Measurements from ENCODE around the gene NUMB.
"Not testable (repeated sequence)": the region's sequence is repeated elsewhere in the genome, so short reads cannot be mapped to it uniquely, and the experiment has no call there.

Gene NUMB

DNA sequence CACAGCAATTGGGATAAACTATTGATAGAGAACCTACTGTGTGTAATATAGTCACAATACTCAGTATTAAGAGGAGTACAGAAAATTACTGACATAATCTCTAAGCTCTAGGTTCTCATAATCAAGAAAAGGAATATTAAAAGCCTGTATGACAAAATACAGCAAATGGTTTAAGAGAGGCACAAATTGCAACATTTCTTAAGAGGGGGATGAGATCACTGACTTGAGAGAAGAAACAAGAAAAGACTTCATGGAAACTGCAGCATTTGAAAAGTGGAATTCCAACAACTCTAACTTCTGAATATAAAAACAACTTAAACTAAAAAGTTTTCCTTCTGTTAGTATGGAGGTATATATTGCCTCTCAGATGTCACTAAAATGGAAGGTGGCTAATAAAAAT lies 89.7 kb downstream of the NUMB start:
- no peak overlapping the region for H3K4me3 ChIP-seq
- TF ChIP-seq, protein P1, sequence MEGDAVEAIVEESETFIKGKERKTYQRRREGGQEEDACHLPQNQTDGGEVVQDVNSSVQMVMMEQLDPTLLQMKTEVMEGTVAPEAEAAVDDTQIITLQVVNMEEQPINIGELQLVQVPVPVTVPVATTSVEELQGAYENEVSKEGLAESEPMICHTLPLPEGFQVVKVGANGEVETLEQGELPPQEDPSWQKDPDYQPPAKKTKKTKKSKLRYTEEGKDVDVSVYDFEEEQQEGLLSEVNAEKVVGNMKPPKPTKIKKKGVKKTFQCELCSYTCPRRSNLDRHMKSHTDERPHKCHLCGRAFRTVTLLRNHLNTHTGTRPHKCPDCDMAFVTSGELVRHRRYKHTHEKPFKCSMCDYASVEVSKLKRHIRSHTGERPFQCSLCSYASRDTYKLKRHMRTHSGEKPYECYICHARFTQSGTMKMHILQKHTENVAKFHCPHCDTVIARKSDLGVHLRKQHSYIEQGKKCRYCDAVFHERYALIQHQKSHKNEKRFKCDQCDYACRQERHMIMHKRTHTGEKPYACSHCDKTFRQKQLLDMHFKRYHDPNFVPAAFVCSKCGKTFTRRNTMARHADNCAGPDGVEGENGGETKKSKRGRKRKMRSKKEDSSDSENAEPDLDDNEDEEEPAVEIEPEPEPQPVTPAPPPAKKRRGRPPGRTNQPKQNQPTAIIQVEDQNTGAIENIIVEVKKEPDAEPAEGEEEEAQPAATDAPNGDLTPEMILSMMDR (IDR thresholded peaks at IDR 0.05): no peak
- DNase-seq (ENCODE audit: low spot score): no peak
- no peak overlapping the region for H3K27ac ChIP-seq

DNA sequence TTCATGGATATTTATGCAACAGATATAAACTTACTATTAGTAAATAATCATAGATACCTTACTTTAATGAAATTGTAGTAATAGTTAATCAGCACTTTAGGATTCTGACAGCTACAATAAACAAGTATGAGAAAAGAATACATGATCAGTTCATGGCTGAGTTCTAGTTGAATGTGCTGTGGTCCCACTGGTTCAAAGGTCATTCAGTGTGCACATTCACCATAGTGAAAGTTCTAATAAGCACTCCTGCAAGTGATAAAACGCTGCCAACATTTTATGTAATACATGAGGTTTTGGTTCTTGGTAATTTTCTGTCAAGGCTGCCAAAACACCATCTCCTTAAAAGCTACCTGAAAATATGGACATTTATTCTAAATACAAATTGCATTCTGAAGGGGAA lies 92.6 kb downstream of the NUMB start:
- no peak overlapping the region for H3K27ac ChIP-seq
- TF ChIP-seq, protein P1 (IDR thresholded peaks at IDR 0.05): no peak
- DNase-seq (ENCODE audit: low spot score): no peak
- no peak overlapping the region for H3K4me3 ChIP-seq

DNA sequence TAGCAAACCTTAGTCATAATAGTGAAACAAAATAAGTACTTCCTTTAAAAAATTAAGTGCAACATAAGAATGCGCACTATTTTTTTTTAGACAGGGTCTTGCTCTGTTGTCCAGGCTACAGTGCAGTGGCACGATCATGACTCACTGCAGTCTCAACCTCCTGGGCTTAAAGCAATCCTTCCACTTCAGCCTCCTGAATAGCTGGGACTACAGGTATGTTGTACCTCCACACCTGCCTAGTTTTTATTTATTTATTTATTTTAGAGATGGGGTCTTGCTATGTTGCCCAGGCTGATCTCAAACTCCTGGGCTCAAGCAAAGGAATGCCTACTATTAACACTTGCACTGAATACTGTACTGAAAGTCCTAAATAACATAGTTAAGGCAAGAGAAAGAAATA lies 93.8 kb downstream of the NUMB start:
- TF ChIP-seq, protein P1 (IDR thresholded peaks at IDR 0.05): no peak
- DNase-seq (ENCODE audit: low spot score): no peak
- H3K4me3 ChIP-seq: no peak overlapping the region
- no peak overlapping the region for H3K27ac ChIP-seq

DNA sequence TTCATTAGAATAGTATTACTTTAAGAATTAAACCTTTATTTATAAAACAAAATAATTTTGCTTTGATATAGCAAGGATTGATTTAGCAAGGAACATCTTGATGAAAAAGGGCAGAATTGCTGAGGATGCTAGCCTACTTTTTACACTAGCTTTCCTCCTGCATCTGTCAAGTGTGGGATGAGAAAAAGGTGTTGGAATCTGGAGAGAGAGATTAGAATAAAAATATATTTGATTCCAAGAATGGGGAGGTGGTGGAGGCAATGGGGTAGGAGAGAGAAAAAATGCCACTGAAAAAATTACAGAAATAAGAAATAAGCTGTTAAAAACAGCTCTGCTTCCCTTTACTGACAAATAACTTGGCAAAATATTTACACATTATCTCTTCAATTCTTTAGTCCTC lies 98.9 kb downstream of the NUMB start:
- TF ChIP-seq, protein P1 (IDR thresholded peaks at IDR 0.05): no peak
- H3K4me3 ChIP-seq: no peak overlapping the region
- no peak overlapping the region for H3K27ac ChIP-seq
- no peak for DNase-seq (ENCODE audit: low spot score)

DNA sequence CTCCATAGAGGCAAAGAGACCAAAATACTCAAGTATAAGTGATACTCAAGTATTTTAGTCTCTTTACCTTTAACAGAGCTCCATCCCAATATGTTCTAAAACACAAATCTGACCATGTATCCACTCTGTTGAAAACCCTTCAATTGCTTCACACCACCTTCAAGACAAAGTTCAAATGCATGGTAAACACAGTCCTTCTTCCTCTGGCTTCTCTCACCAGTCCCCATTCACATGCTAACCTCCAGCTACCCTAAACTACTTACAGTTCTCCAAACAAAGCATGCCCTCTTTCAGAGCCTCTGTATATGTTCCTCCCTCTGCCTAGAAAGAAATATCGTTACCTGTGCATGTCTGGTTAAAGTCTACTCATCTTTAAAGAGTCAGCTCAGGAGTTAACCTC lies 100.2 kb downstream of the NUMB start:
- Histone ChIP-seq H3K27ac (no peak overlapping the region), H3K4me3 (no peak overlapping the region)
- TF ChIP-seq, protein P1 (IDR thresholded peaks at IDR 0.05): no peak
- DNase-seq (ENCODE audit: low spot score): no peak

DNA sequence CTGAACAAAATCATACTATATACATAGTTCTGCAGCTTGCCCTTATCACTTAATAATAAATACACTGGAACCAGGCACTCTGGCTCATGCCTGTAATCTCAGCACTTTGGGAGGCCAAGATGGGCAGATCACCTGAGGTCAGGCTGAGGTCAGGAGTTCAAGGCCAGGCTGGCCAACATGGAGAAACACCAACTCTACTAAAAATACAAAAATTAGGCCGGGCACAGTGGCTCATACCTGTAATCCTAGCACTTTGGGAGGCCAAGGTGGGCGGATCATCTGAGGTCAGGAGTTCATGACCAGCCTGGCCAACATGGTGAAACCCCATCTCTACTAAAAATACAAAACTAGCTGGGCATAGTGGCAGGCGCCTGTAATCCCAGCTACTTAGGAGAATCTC lies 109.3 kb downstream of the NUMB start:
- not testable (repeated sequence) for DNase-seq (ENCODE audit: low spot score); H3K4me3 ChIP-seq; H3K27ac ChIP-seq

DNA sequence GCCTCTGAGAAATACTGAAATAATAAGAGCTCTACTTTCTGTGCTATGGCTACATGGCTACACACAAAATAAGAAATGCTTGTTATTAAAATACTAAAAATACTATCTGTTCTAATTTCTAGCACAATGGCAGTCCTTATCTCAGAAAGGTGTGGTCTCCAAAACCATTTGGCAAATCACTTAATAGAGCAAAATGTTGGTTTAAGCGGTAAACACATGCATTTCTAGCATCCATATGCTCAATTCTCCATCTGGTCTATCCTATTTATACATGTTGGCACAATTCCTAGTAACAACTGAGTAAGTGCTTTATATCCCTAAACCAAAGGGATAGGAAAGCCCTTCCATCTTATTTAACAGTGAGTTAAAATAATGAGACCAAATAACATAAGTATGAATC lies 114.0 kb downstream of the NUMB start:
- TF ChIP-seq, protein P1 (IDR thresholded peaks at IDR 0.05): no peak
- DNase-seq (ENCODE audit: low spot score): no peak
- no peak overlapping the region for H3K27ac ChIP-seq

DNA sequence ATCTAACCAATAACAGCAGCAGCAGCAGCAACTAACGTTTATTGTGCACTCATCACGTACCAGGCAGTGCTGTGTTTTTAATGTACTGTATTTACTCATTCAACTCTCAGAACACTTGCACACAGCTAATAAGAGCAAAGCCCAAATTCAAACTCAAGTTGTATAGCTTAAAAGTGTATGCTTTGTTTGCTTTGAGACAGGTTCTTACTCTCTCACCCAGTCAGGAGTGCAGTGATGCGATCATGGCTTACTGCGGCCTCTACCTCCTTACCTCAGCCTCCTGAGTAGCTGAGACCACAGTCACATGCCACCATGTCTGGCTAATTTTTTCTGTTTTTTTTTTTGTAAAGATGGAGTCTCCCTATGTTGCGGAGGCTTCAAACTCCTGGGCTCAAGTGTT lies 115.7 kb downstream of the NUMB start:
- Histone ChIP-seq H3K27ac (no peak overlapping the region), H3K4me3 (no peak overlapping the region)
- TF ChIP-seq, protein P1 (IDR thresholded peaks at IDR 0.05): no peak
- DNase-seq (ENCODE audit: low spot score): no peak

More for the DNA sequence above, 114.0 kb downstream of the NUMB start:
- H3K4me3 ChIP-seq: no peak overlapping the region
